Measurements from ENCODE around the gene SDHA. TPM values are rescaled to one million over a fixed set of nuclear protein-coding genes. Genes with fewer than 3 reads are reported as not detected.

The SDHA gene
- total and polyA plus RNA-seq, 2 of the 8 experiments (the other 6 are each of a cell fraction or from before 2014, with no cell fraction given), result 59.7 to 87.3 TPM

- ChIA-PET POLR2A (ENCODE audit: partially characterized antibody) (no interaction called here), CTCF (ENCODE audit: partially characterized antibody) (no interaction called here)
- Histone ChIP-seq H3K18ac (ENCODE audit: extremely low read depth, low read length) (no peak overlapping the region), H3K14ac (ENCODE audit: insufficient read length) (no peak overlapping the region), H2AFZ (ENCODE audit: low read length) (no peak overlapping the region), H2BK120ac (replicated peaks; ENCODE audit: low read depth, low read length) (no peak overlapping the region), H4K91ac (replicated peaks; ENCODE audit: insufficient read length, low read length) (no peak overlapping the region), H3K79me1 (ENCODE audit: low read depth, low read length) (peaks cover 2% of the 10 kb centered on the region; the same call in 1 of the 2 replicates), H3K36me3 (ENCODE audit: control insufficient read depth in 2 of 4, insufficient read depth in 4 of 4, low read length in 3 of 4) (peaks cover 17 to 49% (median 40%) of the 10 kb centered on the region in 4 experiments), H3K4me3 (ENCODE audit: extremely low read depth in 1 of 4, insufficient read depth in 2 of 4, low read depth in 3 of 4, low read length in 4 of 4) (no peak overlapping the region), H3K23me2 (ENCODE audit: low read depth, low read length) (no peaks in the 10 kb centered on the region), H3K79me2 (ENCODE audit: control insufficient read depth in 1 of 2, insufficient read depth in 2 of 2, low read length in 2 of 2) (peaks cover 0 to 27% of the 10 kb centered on the region in 2 experiments; a peak in 2 of 4 replicates), H4K5ac (ENCODE audit: insufficient read length, low read depth, low read length) (no peak overlapping the region), H3K4me2 (ENCODE audit: insufficient read depth in 1 of 2, low read depth in 2 of 2, low read length in 2 of 2) (no peak overlapping the region), H2BK15ac (ENCODE audit: low read length) (no peak overlapping the region), H2BK5ac (ENCODE audit: low read depth, low read length) (no peak overlapping the region), H4K8ac (ENCODE audit: extremely low read depth, insufficient read depth, low read length) (no peak overlapping the region), H3K27ac (ENCODE audit: low read depth, low read length) (no peak overlapping the region), H3K27me3 (replicated peaks in 1 of 4; ENCODE audit: control insufficient read depth in 3 of 4, extremely low read depth in 1 of 4, insufficient read depth in 3 of 4, low read length in 3 of 4) (no peaks in the 10 kb centered on the region), H4K20me1 (replicated peaks in 1 of 2; ENCODE audit: control insufficient read depth in 1 of 2, insufficient read depth in 2 of 2, low read length in 2 of 2) (peaks cover 2 to 7% of the 10 kb centered on the region in 2 experiments), H2BK12ac (ENCODE audit: low read depth, low read length) (no peak overlapping the region), H3K23ac (ENCODE audit: insufficient read length) (no peak overlapping the region), H3K4me1 (replicated peaks in 1 of 4; ENCODE audit: control insufficient read depth in 3 of 4, insufficient read depth in 4 of 4, low read length in 3 of 4) (no peaks in the 10 kb centered on the region), H3K4ac (replicated peaks; ENCODE audit: insufficient read length, low read depth, low read length) (no peak overlapping the region), H2BK20ac (ENCODE audit: low read length) (no peak overlapping the region), H3K9me3 (ENCODE audit: insufficient read depth in 2 of 2, low read depth in 1 of 2, low read length in 1 of 2) (no peaks in the 10 kb centered on the region), H2AK5ac (ENCODE audit: low read depth, low read length) (no peak overlapping the region), H3K9ac (replicated peaks in 1 of 4; ENCODE audit: extremely low read depth in 1 of 4, low read depth in 3 of 4, low read length in 3 of 4) (no peak overlapping the region), H3K56ac (replicated peaks; ENCODE audit: insufficient read length, low read depth, low read length) (no peak overlapping the region)
- no peak for DNase-seq (ENCODE audit: low read depth in 1 of 2, low spot score in 2 of 2)
- WGBS, 2 experiments (ENCODE audit: extremely low coverage in 1 of 2, insufficient coverage in 1 of 2, insufficient read length in 1 of 2, insufficient replicate concordance in 2 of 2, low coverage in 1 of 2, low lambda C conversion rate in 2 of 2, missing lambda C conversion rate in 1 of 2), result 95% methylated on average over 14 of the region's 14 CpGs; no CpG with 5 or more reads in 1 of the 2 experiments
- FAIRE-seq, result no peak
- no peak for TF ChIP-seq MAX (IDR thresholded peaks at IDR 0.05)
- no peak for TF ChIP-seq RNF2 (IDR thresholded peaks at IDR 0.05; ENCODE audit: borderline replicate concordance, low read depth, low read length, missing control alignments, poor library complexity, severe bottlenecking)
- TF ChIP-seq SP2 (IDR thresholded peaks at IDR 0.05; ENCODE audit: low read length), result no peak
- TF ChIP-seq KDM5A (IDR thresholded peaks at IDR 0.05; ENCODE audit: low read length), result no peak
- no peak for TF ChIP-seq CBX8 (IDR thresholded peaks at IDR 0.05; ENCODE audit: borderline replicate concordance, low read depth, low read length)
- TF ChIP-seq JUN (IDR thresholded peaks at IDR 0.05; ENCODE audit: low read depth, low read length), result no peak
- TF ChIP-seq CTCF (IDR thresholded peaks at IDR 0.05; ENCODE audit: control extremely low read depth in 1 of 3, insufficient read depth in 1 of 3, low read depth in 1 of 3, low read length in 3 of 3), result no peak
- TF ChIP-seq BACH1 (IDR thresholded peaks at IDR 0.05; ENCODE audit: low read length), result no peak
- no peak for TF ChIP-seq JUND (IDR thresholded peaks at IDR 0.05; ENCODE audit: low read length)
- TF ChIP-seq EP300 (IDR thresholded peaks at IDR 0.05; ENCODE audit: borderline replicate concordance in 1 of 2, low read depth in 2 of 2, low read length in 2 of 2), result no peak
- TF ChIP-seq SAP30 (IDR thresholded peaks at IDR 0.05; ENCODE audit: insufficient read depth, insufficient replicate concordance, low read length), result no peak
These were observed 7.2 kb downstream of the SDHA start for GRCh38 chr5:225334-225733.
